Measurements from ENCODE around the gene GABRR1.

GRCh38 chr6:89204096-89204495, 13.1 kb downstream of the GABRR1 start:
- TF ChIP-seq CTCF (IDR thresholded peaks at IDR 0.05) (no peak), POLR2AphosphoS5 (IDR thresholded peaks at IDR 0.05; ENCODE audit: insufficient read depth in 1 of 2, low read depth in 1 of 2) (no peak)

All from vagina (tissue), 2 donors.